Heart left ventricle (tissue), 13 donors: Measurements from ENCODE around the gene WIPF2.

Source experiments
- CTCF ChIP-seq, 12 donors: fragments of 200-600 bp; sonication (generic) in 4 of 12; IDR thresholded peaks; one replicate each; pipeline versions ENCODE4 v1.5.0 to v1.8.0; 2018 to 2022; ENCODE audit warnings: antibody characterized with exemption in 12 of 12, mild to moderate bottlenecking in 5 of 12
- POLR2A ChIP-seq, 2 donors: fragments of 450-650 bp; IDR thresholded peaks; one replicate each; pipeline ENCODE4 v1.6.1; 2017; ENCODE audit warnings: antibody characterized with exemption in 2 of 2, mild to moderate bottlenecking in 2 of 2, moderate library complexity in 2 of 2
- donor health status: ischemic (EF 13 %, LVEDD 7.1; RV severe dilation, severe dysfunction).
- donor health status: DM: no; HTN: yes; CAD: no.
- donor health status: DM: no; HTN: no; CAD: no.
- donor health status: ischemic (EF 25% LVEDD 6.9; RV normal size, moderate dysfunction).
- donor health status: ischemic (EF 25% LVEDD 5.7; RV mildly dilated, moderate dysfunction).
- donor health status: ischemic (EF 35%, LVEDD 5.7; RV mildly dilated, moderate dysfunction).
- donor health status: nonischemic (EF 11% LVEDD 7.7; RV severe dilation, severe dysfunction).
- donor health status: DM: yes; HTN: yes; CAD: no.
- donor health status: PGD.
- donor health status: ischemic (EF 29% LVEDD 5.4; RV normal size, mild dysfunction).
- donor health status: nonischemic (EF 23%, LVEDD 6.1; RV moderate dilation, normal function).

GRCh38 chr17:40315206-40315605 is 96.1 kb downstream of the WIPF2 start:
- TF ChIP-seq POLR2A (IDR thresholded peaks at IDR 0.05), result no peak
- TF ChIP-seq CTCF (IDR thresholded peaks at IDR 0.05), result no peak
